Liver (tissue), 9 donors: ENCODE results near the gene LIX1L. TPM values are rescaled to one million over a fixed set of nuclear protein-coding genes. Genes with fewer than 3 reads are reported as not detected.
"Not testable (repeated sequence)": the region's sequence is repeated elsewhere in the genome, so short reads cannot be mapped to it uniquely, and the experiment has no call there.

Source experiments
- DNase-seq: peaks from one replicate; pipeline ENCODE4 v3.0.0-alpha.2; 2017; ENCODE audit warnings: low spot score
- H3K27ac ChIP-seq, 2 donors: one replicate each; pipeline ENCODE4 v1.7.0; 2013; ENCODE audit warnings: inconsistent platforms in 2 of 2, low read length in 2 of 2, control low read depth in 1 of 2, low read depth in 1 of 2, mild to moderate bottlenecking in 1 of 2
- H3K27me3 ChIP-seq, 4 donors: one replicate each; pipeline versions ENCODE4 v1.6.1 to v1.7.0; 2013; ENCODE audit warnings: low read length in 3 of 4, inconsistent platforms in 1 of 4, mild to moderate bottlenecking in 1 of 4, moderate library complexity in 1 of 4; ENCODE audit not compliant: control insufficient read depth in 4 of 4, insufficient read depth in 4 of 4
- H3K36me3 ChIP-seq, 4 donors: one replicate each; pipeline versions ENCODE4 v1.6.1 to v1.7.0; 2013; ENCODE audit warnings: low read length in 3 of 4, mild to moderate bottlenecking in 3 of 4, low read depth in 1 of 4, moderate library complexity in 1 of 4; ENCODE audit not compliant: control insufficient read depth in 4 of 4, insufficient read depth in 3 of 4
- H3K4me1 ChIP-seq, 4 donors: one replicate each; pipeline versions ENCODE4 v1.6.1 to v1.7.0; 2013; ENCODE audit warnings: low read length in 3 of 4, mild to moderate bottlenecking in 3 of 4, moderate library complexity in 1 of 4; ENCODE audit not compliant: control insufficient read depth in 4 of 4, insufficient read depth in 4 of 4
- H3K4me3 ChIP-seq, 3 donors: one replicate each; pipeline versions ENCODE4 v1.6.1 to v1.7.0; 2013; ENCODE audit warnings: low read length in 3 of 3, control low read depth in 1 of 3, low read depth in 1 of 3, mild to moderate bottlenecking in 1 of 3
- H3K9ac ChIP-seq, 2 donors: one replicate each; pipeline ENCODE4 v1.7.0; 2013; ENCODE audit warnings: low read length in 2 of 2, mild to moderate bottlenecking in 2 of 2, moderate library complexity in 2 of 2, control low read depth in 1 of 2, low read depth in 1 of 2
- H3K9me3 ChIP-seq, 4 donors: one replicate each; pipeline versions ENCODE4 v1.6.1 to v1.7.0; 2013; ENCODE audit warnings: low read length in 3 of 4; ENCODE audit not compliant: control insufficient read depth in 4 of 4
- ATF3 ChIP-seq: IDR thresholded peaks from 2 replicates; pipeline ENCODE4 v1.6.1; 2016; ENCODE audit warnings: antibody characterized with exemption
- CTCF ChIP-seq: fragments of 150-350 bp; IDR thresholded peaks from 2 replicates; pipeline ENCODE4 v1.5.1; 2017; ENCODE audit warnings: improper control_type of control experiment, low read depth, low read length; ENCODE audit not compliant: missing input control
- FOXA1 ChIP-seq: IDR thresholded peaks from 2 replicates; pipeline ENCODE4 v1.6.1; 2016; ENCODE audit warnings: antibody characterized with exemption
- FOXA2 ChIP-seq: IDR thresholded peaks from 2 replicates; pipeline ENCODE4 v1.6.1; 2016; ENCODE audit warnings: antibody characterized with exemption
- GABPA ChIP-seq, 2 donors: IDR thresholded peaks in 1 of 2; conservative IDR thresholded peaks in 1 of 2; 2 replicates each; pipeline ENCODE4 v1.6.1; 2016; ENCODE audit warnings: antibody characterized with exemption in 2 of 2, mild to moderate bottlenecking in 1 of 2, moderate library complexity in 1 of 2
- HNF4A ChIP-seq, 2 donors: conservative IDR thresholded peaks; 2 replicates each; pipeline ENCODE4 v1.6.1; 2016; ENCODE audit warnings: antibody characterized with exemption in 2 of 2, mild to moderate bottlenecking in 2 of 2
- HNF4G ChIP-seq: IDR thresholded peaks from 2 replicates; pipeline ENCODE4 v1.6.1; 2016; ENCODE audit warnings: antibody characterized with exemption
- JUND ChIP-seq, 2 donors: IDR thresholded peaks; 2 replicates each; pipeline ENCODE4 v1.6.1; 2016; ENCODE audit warnings: antibody characterized with exemption in 2 of 2
- MAX ChIP-seq: IDR thresholded peaks from 2 replicates; pipeline ENCODE4 v1.6.1; 2016; ENCODE audit warnings: antibody characterized with exemption
- NR2F2 ChIP-seq: IDR thresholded peaks from 2 replicates; pipeline ENCODE4 v1.6.1; 2016; ENCODE audit warnings: antibody characterized with exemption
- RAD21 ChIP-seq, 2 donors: IDR thresholded peaks; 2 replicates each; pipeline ENCODE4 v1.6.1; 2016; ENCODE audit warnings: antibody characterized with exemption in 2 of 2, mild to moderate bottlenecking in 2 of 2
- RXRA ChIP-seq, 2 donors: IDR thresholded peaks; 2 replicates each; pipeline ENCODE4 v1.6.1; 2017 to 2018; ENCODE audit warnings: antibody characterized with exemption in 2 of 2, mild to moderate bottlenecking in 1 of 2
- SP1 ChIP-seq: IDR thresholded peaks from 2 replicates; pipeline ENCODE4 v1.6.1; 2018; ENCODE audit warnings: antibody characterized with exemption, mild to moderate bottlenecking
- TAF1 ChIP-seq: conservative IDR thresholded peaks from 2 replicates; pipeline ENCODE4 v1.6.1; 2016; ENCODE audit warnings: antibody characterized with exemption, mild to moderate bottlenecking
- YY1 ChIP-seq: IDR thresholded peaks from 2 replicates; pipeline ENCODE4 v1.6.1; 2016; ENCODE audit warnings: antibody characterized with exemption, mild to moderate bottlenecking
- WGBS: extraction: QIAGEN DNeasy Blood & Tissue Kit; methylation state at CpG from one replicate; pipeline ENCODE4 v1.1.7; 2013; 5-methylcytosine and 5-hydroxymethylcytosine counted together
- polyA plus RNA-seq, 2 donors: library from polyadenylated mRNA; stranded (reverse) in 1 of 2; unstranded in 1 of 2; fragments of 200-250 nt in 1 of 2; fragments of >200 nt in 1 of 2; fragmentation: Nextera tagmentation in 1 of 2; extraction: Ambion mirVana in 1 of 2; gene quantifications; one replicate each; pipeline versions ENCODE4 v1.2.1 to v1.2.3, GENCODE V29; 2013 to 2015
- total RNA-seq, 2 donors: library from RNA; depleted of rRNA; stranded (reverse); fragments of >200 nt; gene quantifications; one replicate each; pipeline ENCODE4 v1.2.3, GENCODE V29; 2014
- TF ChIP-seq, protein P1 (sequence below): IDR thresholded peaks from 2 replicates; pipeline ENCODE4 v1.6.1; 2016; ENCODE audit warnings: antibody characterized with exemption, mild to moderate bottlenecking
- donor health status: healthy.
- donor health status: healthy.
- donor health status: healthy.
- donor health status: healthy.
- donor health status: healthy.

LIX1L gene
- total and polyA plus RNA-seq, 4 donors: 4.6 to 8.6 (median 6.3) TPM

GRCh38 chr1:145935708-145936107 lies 22.1 kb downstream of the LIX1L start:
- no peak overlapping the region for H3K4me3 ChIP-seq
- no peak overlapping the region for H3K27ac ChIP-seq
- peaks cover 0 to 2% (median 0%) of the 10 kb centered on the region in 4 donors for H3K4me1 ChIP-seq
- peaks cover 2 to 17% (median 8%) of the 10 kb centered on the region in 4 donors for H3K36me3 ChIP-seq
- TF ChIP-seq HNF4A (conservative IDR thresholded peaks at IDR 0.05): no peak
- no peak for TF ChIP-seq RAD21 (IDR thresholded peaks at IDR 0.05)
- no peak for TF ChIP-seq YY1
- no peak for TF ChIP-seq GABPA (IDR thresholded peaks at IDR 0.05 in 1 of 2, conservative IDR thresholded peaks at IDR 0.05 in 1 of 2)
- no peak for TF ChIP-seq MAX
- no peak for TF ChIP-seq TAF1
- TF ChIP-seq, protein P1, sequence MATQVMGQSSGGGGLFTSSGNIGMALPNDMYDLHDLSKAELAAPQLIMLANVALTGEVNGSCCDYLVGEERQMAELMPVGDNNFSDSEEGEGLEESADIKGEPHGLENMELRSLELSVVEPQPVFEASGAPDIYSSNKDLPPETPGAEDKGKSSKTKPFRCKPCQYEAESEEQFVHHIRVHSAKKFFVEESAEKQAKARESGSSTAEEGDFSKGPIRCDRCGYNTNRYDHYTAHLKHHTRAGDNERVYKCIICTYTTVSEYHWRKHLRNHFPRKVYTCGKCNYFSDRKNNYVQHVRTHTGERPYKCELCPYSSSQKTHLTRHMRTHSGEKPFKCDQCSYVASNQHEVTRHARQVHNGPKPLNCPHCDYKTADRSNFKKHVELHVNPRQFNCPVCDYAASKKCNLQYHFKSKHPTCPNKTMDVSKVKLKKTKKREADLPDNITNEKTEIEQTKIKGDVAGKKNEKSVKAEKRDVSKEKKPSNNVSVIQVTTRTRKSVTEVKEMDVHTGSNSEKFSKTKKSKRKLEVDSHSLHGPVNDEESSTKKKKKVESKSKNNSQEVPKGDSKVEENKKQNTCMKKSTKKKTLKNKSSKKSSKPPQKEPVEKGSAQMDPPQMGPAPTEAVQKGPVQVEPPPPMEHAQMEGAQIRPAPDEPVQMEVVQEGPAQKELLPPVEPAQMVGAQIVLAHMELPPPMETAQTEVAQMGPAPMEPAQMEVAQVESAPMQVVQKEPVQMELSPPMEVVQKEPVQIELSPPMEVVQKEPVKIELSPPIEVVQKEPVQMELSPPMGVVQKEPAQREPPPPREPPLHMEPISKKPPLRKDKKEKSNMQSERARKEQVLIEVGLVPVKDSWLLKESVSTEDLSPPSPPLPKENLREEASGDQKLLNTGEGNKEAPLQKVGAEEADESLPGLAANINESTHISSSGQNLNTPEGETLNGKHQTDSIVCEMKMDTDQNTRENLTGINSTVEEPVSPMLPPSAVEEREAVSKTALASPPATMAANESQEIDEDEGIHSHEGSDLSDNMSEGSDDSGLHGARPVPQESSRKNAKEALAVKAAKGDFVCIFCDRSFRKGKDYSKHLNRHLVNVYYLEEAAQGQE: no peak
- TF ChIP-seq JUND (IDR thresholded peaks at IDR 0.05): no peak
- no peak for TF ChIP-seq HNF4G
- no peak for TF ChIP-seq ATF3
- TF ChIP-seq FOXA1: no peak
- TF ChIP-seq SP1: no peak
- TF ChIP-seq FOXA2: no peak
- no peak for TF ChIP-seq CTCF
- no peak for TF ChIP-seq NR2F2
- TF ChIP-seq RXRA (IDR thresholded peaks at IDR 0.05): no peak
- no peaks in the 10 kb centered on the region for H3K9me3 ChIP-seq
- H3K27me3 ChIP-seq: no peaks in the 10 kb centered on the region
- no peak overlapping the region for H3K9ac ChIP-seq
- DNase-seq: no peak

DNA sequence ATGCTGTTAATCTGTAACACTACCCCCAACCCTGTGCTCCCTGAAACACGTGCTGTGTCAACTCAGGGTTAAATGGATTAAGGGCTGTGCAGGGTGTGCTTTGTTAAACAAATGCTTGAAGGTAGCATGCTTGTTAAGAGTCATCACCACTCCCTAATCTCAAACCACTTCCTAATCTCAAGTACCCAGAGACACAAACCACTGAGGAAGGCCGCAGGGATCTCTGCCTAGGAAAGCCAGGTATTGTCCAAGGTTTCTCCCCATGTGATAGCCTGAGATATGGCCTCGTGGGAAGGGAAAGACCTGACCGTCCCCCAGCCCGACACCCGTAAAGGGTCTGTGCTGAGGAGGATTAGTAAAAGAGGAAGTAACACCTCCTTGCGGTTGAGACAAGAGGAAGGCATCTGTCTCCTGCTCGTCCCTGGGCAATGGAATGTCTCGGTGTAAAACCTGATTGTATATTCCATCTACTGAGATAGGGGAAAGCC lies 25.3 kb downstream of the LIX1L start:
- not testable (repeated sequence) for H3K4me1 ChIP-seq, H3K27ac ChIP-seq, H3K4me3 ChIP-seq, H3K27me3 ChIP-seq, H3K9me3 ChIP-seq, H3K9ac ChIP-seq, DNase-seq
- H3K36me3 ChIP-seq: peaks cover 2 to 17% (median 8%) of the 10 kb centered on the region in 4 donors
- 69% methylated on average over 9 of the region's 9 CpGs for WGBS
